ELF-1 (cell line): ENCODE data around the gene LACC1.

Experiments used
- DNase-seq: peaks from one replicate; pipeline ENCODE4 v3.0.0-alpha.2; 2016; ENCODE audit warnings: low read depth, low spot score

The LACC1 gene

DNA sequence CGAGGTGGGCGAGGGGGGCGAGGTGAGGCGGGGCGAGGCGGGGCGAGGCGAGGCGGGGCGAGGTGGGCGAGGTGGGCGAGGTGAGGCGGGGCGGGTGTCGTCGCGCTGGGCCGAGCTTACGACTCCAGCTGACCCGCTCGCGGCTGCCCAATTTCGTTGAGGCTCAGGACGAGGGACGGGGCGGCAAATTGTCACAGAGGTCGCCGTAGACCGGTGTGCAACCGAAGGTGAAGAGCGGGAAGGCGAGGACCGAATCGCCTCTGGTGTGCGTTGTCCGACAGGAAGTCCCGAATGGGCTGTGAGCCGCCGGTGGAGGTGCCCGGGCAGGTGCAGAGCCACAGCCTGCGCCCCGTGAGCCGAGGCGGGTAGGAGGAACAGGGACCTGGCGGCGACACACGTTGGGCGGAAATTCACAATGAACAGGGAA lies at the start of gene LACC1:
TSS of gene LACC1 (plus strand) at position 150 of the 427 bp plus-strand sequence. CDS start 1,082 bp downstream, outside the sequence.
- peak; percentile 60 for DNase-seq

DNA sequence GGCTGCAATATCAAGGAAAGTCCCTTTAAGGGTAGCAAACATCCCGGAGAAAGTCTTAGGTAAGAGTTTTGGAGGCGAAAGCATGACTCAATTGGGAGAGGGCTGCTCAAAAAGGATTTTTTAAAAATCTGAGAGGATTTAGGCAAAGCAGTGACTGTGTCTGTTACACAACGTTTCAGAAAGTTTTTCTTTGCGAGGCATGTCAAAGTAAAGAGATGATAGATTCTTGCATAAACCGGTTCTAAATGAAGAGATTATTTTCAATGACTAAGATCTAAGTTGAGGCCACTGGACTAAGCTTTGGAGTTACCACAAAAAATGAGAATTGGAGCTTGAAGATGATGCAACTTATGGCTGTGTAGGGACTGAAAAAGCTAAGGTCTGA lies 49.2 kb upstream of the LACC1 start:
- no peak for DNase-seq

DNA sequence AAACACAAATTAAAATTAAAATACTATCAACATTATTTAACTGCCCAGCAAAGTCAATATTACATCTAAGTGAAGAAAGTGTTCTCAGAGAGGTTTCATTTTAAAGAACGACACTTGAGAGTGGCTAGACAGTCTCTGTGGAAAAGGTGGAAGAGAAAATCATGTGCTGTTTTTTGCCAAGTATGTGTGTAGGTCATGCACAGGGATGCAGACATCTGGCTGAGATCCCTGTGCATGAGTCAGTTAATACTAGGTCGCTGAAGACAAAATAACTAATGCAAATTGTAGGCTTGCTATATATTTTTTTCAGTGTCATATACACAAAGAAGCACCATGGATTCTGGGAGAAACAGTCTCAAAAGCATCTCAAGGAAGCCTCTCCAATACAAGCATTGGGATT lies 48.6 kb upstream of the LACC1 start:
- no peak for DNase-seq

DNA sequence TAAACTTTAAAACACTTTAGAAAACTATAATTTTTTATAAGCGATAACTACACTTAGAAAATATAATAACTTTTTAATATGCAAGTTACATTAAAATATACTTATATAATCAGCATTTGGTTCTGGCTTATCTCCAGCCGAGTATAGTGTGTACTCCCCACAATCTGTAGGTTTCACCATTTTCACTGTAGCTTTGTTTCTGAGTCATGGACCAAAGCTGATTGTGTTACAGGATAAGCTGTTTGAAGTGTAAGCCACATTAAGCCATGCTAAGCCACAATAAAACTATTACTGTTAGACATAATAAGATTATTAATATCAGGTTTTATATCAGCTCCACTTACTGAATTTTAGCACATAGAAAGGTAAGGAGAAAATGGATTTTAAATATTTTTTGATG lies 44.0 kb upstream of the LACC1 start:
- DNase-seq: no peak

- no peak for DNase-seq
These were observed 40.8 kb upstream of the LACC1 start for GRCh38 chr13:43838909-43839308.

DNA sequence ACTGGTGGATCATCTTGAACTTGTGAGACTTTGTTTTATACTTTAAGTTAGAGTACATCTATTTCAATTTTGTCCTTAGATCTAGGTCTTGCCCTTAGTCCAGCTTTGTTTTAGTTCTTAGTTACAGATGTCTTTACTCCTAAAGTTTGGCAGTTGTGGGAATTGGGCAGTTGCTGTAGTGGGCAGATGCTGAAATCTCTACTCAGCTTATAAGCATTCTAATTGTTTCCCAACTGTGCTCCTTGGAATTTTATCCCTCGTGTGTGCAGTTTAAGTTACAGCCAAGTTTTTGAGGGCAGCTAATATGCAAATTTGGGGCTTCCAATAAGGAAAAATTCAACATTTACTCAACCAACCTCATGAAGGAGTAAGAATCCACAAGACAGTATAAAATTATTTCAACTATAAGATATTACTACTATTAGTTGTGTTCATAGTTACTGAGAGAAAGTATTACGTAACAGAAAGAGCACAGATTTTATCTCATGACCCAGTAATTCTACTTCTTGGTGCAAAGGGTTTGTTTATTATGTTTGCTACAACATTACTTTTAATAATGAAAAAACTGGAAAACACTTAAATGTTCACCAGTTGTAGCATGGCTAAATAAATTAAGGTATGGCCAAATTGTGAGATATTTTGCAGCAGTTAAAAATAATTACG lies 33.1 kb upstream of the LACC1 start:
- DNase-seq: no peak

DNA sequence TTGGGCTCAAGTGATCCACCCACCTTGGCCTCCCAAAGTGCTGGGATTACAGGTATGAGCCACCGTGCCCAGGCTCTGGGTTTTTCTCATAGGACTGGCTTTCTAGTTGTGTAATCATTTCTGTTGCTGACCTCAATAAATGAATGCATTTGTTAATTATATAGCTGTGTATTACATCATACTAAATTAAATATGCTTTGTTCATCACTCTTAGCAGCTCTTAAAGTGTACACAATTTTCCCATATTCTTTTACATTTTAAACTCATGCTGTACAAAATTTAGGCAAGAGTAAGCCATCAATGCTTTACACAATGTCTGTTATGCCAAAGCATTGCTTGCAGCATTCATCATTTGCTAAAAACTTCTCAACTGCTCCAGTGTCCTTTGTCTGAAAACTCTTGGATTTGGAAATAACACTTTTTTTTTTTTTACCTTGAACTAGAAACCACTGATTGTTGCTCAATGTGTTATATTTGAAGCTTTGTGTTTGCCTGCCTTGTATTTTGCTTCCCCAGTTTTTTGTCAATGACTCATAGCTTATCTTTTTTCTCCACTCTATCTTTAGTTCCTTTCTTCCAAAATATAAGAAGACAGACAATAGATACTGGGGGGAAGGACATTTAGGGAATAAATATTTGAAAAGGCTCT lies 31.6 kb upstream of the LACC1 start:
- DNase-seq: no peak

GRCh38 chr13:43850873-43851272 lies 28.8 kb upstream of the LACC1 start:
- no peak for DNase-seq

GRCh38 chr13:43852923-43853404 lies 26.7 kb upstream of the LACC1 start:
- no peak for DNase-seq

DNA sequence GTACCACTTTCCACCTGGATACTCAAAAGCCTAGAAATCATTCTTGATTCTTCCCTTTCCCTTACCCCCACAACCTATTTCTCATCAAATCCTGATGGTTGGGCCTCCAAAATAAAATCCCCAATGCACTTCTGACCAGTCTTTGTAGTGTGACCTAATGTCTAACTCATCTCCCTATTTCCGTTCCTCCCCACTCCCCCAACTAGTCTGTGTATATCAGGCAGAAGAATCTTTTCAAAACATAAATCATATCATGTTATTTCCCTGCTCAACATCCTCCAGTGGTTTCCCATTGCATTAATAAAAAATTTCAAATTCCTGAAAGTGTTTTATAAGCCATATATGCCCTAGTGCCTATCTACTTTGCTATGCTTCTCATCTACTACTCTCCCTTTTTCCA lies 17.8 kb upstream of the LACC1 start:
- DNase-seq: no peak

DNA sequence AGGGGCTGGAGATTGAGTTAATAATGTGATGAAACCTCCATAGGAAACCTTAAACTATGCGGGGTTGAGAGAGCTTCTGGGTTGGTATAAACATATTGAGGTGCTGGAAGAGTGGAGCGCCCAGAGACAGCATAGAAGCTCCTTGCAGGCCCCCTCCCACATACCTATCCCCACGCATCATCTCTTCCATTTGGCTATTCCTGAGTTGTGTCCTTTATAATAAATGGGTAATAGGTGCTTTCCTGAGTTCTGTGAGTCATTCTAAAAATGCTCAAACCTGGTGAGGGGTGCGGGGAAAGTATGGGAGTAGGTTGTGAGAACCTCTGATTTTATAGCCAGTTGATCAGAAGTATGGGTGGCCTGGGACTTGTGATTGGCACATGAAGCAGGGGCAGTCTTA lies 14.8 kb upstream of the LACC1 start:
- DNase-seq: no peak

DNA sequence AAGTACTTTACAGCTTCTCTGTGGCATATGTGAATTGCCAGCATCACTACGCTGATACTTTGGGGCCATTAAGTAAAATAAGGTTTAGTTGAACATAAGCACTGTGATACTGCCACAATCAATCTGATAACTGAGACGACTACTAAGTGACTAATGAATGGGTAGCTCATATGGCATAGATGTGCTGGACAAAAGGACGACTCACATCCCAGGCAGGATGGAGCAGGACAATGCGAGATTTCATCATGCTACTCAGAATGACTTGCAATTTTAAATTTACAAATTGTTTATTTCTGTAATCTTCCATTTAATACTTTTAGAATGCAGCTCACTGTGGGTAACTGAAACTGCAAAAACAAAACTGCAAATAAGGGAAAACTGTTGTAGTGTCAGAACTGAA lies 13.8 kb upstream of the LACC1 start:
- DNase-seq: no peak

GRCh38 chr13:43872181-43872580 lies 7.5 kb upstream of the LACC1 start:
- no peak for DNase-seq

DNA sequence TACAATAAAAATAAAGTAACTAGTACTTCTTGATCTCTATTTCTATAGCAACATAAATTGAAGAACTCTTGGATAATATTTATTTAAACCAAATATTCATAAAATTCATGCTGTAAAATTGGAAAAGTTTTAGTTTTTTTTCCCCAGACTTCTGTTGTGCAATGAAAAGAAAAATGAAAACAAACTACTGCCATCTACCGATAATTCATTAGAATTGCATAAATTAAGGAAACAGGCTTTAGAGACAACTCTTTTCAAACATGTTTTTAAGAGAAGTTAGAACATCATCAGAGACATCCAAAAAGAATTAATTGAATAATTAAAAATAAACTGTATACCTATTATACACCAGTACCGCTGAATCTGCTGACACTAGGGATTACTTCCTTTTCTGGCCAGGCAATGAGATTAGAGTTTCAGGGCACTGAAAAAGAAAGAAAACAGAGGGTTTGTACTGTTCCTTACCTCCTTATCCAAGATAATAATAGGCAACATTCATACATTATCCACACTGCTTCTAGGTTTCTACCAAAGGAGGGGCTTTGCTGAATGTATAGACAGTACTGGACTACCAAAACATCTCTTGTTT lies 5.1 kb upstream of the LACC1 start:
- no peak for DNase-seq

GRCh38 chr13:43876366-43876765 lies 3.3 kb upstream of the LACC1 start:
- no peak for DNase-seq

DNA sequence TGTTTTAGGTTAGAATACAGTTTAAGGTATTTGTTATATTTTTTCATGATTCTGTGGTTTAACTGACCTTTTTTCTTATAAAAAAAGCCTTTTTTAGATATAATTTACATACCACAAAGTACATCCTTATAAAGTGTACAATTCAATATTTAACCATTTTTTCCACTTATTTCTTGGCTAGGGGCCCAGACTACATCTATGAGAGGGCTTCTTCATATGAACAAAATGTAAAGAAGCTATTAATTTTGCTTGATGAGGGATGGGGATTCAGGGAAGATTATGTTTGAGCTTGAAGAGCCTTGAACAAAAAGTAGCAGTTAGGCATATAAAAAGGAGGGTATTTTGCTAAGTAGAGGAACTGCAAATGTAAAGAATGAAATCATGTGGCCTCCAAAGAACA lies 2.4 kb upstream of the LACC1 start:
- DNase-seq: no peak

GRCh38 chr13:43877766-43878165 lies 1.9 kb upstream of the LACC1 start:
- DNase-seq: no peak

DNA sequence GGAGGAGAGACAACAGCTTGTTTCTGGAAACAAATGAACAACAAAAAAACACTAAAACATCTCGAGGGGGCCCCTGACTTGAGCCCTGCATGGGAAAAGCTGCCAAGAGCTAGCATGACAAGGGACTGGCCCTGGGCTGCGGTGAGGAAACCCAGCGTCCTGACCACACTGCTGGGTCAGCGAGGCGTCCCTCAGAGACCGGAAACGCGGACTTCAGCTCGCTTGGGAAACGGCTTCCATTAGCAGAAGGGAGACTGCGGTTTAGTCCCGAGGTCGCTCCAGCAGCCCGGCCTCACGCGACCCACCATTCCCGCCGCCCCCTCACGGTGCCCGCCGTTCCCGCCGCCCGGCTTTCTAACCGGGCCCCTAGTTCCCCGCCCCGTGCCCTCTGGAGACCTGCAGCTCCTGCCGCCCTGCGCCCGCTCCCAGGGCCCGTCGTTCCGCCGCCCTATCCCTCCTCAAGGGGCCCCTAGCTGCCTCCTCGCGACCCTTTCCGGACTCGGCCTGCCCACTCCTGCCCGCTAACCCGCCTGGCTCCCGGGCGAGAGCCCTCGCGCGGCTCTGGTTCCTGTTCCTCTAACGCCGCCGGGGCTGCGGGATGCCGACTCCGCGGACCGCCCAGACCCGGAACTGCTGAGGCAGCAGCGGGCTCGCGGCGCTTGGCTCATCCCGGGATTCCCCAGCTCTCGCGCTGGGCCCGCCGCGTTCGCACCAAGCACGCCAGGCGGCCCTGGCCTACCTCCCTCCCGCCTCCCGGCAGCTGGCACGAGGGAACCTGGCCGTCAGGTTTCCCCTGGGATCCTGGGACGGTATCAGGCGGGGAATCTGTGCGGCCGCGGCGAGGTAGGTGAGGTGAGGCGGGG lies 581 bp upstream of the LACC1 start, which contains the start of gene CCDC122:
TSS of gene CCDC122 (minus strand) at position 849 of the 863 bp plus-strand sequence. CDS start 10,364 bp downstream, outside the sequence.
- peak; percentile 87 for DNase-seq

DNA sequence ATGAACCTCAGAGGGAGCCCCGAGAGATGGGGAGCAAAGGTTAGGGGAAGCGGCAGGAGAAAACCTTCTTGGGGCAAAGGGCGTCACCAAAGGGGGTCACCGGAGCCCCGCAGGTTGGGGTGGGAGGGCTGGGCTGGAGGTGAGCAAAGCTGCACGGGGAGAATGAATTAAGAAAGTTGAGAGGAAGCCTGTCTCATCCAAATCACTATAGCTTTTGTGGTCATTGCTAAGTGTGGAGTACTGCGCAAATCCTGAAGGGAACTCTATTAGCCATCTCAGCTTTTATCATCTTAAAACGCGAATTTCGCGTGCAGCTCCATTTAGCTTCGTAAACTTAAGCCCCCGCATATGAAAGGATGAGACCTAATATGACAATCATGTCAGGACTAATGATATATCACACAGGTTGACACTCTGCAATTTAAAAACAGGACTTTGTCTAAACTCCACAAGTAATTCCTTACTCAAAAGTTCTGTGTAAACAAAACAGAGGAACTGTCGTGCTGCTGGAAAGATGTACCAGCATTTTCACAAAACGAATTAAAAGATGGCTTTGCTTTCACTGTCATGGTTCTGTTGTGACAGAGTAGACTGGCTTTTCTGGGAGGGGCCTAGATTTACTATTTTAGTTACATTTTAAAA lies 631 bp downstream of the LACC1 start:
- no peak for DNase-seq

GRCh38 chr13:43880926-43881325 lies 1.2 kb downstream of the LACC1 start:
- DNase-seq: no peak

- no peak for DNase-seq
These were observed 1.9 kb downstream of the LACC1 start for GRCh38 chr13:43881580-43881979.
